DND-41 (cell line): ENCODE measurements around the gene MAL.

Experiments used
- ATAC-seq: fragments of 200-7000 bp; cut with Tn5 transposase; 3 replicates; pipeline ENCODE4 v1.9.1; 2021; ENCODE audit warnings: low read depth; ENCODE audit not compliant: insufficient read depth
- DNase-seq: peaks from one replicate; pipeline ENCODE4 v3.0.0-alpha.2; 2020
- H2AFZ ChIP-seq: 2 replicates; pipeline ENCODE4 v1.6.0; 2012; ENCODE audit warnings: low read depth, low read length
- H3K27ac ChIP-seq: 2 replicates; pipeline ENCODE4 v1.5.1; 2012; ENCODE audit warnings: low read length, inconsistent platforms
- H3K27me3 ChIP-seq: fragments of 200-600 bp; sonication (generic); 2 replicates; pipeline ENCODE4 v1.6.0; 2012; ENCODE audit warnings: low read length, mild to moderate bottlenecking, inconsistent platforms; ENCODE audit not compliant: insufficient read depth, poor library complexity
- H3K36me3 ChIP-seq: 2 replicates; pipeline ENCODE4 v1.5.1; 2012; ENCODE audit warnings: low read length, inconsistent platforms; ENCODE audit not compliant: insufficient read depth
- H3K4me1 ChIP-seq: 2 replicates; pipeline ENCODE4 v1.5.1; 2012; ENCODE audit warnings: mild to moderate bottlenecking, low read length; ENCODE audit not compliant: insufficient read depth
- H3K4me2 ChIP-seq: 2 replicates; pipeline ENCODE4 v1.6.0; 2012; ENCODE audit warnings: mild to moderate bottlenecking, moderate library complexity, low read length, inconsistent platforms; ENCODE audit not compliant: insufficient read depth
- H3K4me3 ChIP-seq, 2 experiments: fragments of 200-600 bp in 1 of 2; shearing (Covaris generic) in 1 of 2; 2 replicates each; pipeline ENCODE4 v1.5.1; 2012 to 2016; ENCODE audit warnings: inconsistent platforms in 2 of 2, low read length in 2 of 2, mild to moderate bottlenecking in 2 of 2, low read depth in 1 of 2, moderate library complexity in 1 of 2
- H3K79me2 ChIP-seq: 2 replicates; pipeline ENCODE4 v1.6.0; 2012; ENCODE audit warnings: low read length, inconsistent platforms; ENCODE audit not compliant: insufficient read depth
- H3K9ac ChIP-seq: 2 replicates; pipeline ENCODE4 v1.6.0; 2012; ENCODE audit warnings: low read depth, mild to moderate bottlenecking, inconsistent platforms, low read length, moderate library complexity
- H3K9me3 ChIP-seq: 2 replicates; pipeline ENCODE4 v1.5.1; 2012; ENCODE audit warnings: low read length, moderate library complexity, mild to moderate bottlenecking, inconsistent platforms; ENCODE audit not compliant: insufficient read depth, severe bottlenecking
- H4K20me1 ChIP-seq: 2 replicates; pipeline ENCODE4 v1.6.0; 2012; ENCODE audit warnings: low read length; ENCODE audit not compliant: insufficient read depth
- EZH2 ChIP-seq: IDR thresholded peaks from 3 replicates; pipeline ENCODE4 v1.6.1; 2012; ENCODE audit warnings: borderline replicate concordance, low read depth, mild to moderate bottlenecking, moderate library complexity, low read length, inconsistent platforms; ENCODE audit not compliant: severe bottlenecking
- TF ChIP-seq, protein P1 (sequence below): IDR thresholded peaks from 2 replicates; pipeline ENCODE4 v1.5.1; 2012; ENCODE audit warnings: borderline replicate concordance, low read length, moderate library complexity, mild to moderate bottlenecking; ENCODE audit not compliant: poor library complexity, severe bottlenecking; ENCODE audit errors: extremely low read depth

Gene MAL

DNA sequence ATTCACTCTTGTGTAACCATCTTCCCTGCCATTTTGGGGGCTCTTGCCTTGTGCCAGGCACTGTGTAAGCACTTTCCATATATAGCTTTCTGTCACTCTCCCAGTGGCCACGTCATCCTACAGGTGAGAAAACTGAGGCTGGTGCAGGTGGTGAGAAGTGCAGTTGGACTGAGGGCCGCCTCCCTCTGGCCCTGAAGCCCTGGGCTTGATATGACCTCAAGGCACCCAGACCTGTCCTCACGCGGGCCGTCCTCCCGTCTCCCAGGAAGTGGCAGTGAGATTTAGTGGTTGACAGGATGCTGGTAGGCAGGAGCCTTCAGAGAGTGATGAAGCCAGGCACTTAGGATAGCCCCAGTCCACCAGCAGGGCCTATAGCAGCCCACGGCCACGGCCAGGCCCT, 30.5 kb downstream of the MAL start:
- no peaks in the 10 kb centered on the region for H3K79me2 ChIP-seq
- H3K27ac ChIP-seq: peak overlapping the region; percentile 39; the same call in 1 of the 2 replicates
- H3K27me3 ChIP-seq: no peaks in the 10 kb centered on the region
- H4K20me1 ChIP-seq: no peaks in the 10 kb centered on the region
- H3K4me2 ChIP-seq: no peak overlapping the region
- H3K9me3 ChIP-seq: no peaks in the 10 kb centered on the region
- H3K4me1 ChIP-seq: peaks cover 17% of the 10 kb centered on the region
- TF ChIP-seq EZH2: no peak
- TF ChIP-seq, protein P1, sequence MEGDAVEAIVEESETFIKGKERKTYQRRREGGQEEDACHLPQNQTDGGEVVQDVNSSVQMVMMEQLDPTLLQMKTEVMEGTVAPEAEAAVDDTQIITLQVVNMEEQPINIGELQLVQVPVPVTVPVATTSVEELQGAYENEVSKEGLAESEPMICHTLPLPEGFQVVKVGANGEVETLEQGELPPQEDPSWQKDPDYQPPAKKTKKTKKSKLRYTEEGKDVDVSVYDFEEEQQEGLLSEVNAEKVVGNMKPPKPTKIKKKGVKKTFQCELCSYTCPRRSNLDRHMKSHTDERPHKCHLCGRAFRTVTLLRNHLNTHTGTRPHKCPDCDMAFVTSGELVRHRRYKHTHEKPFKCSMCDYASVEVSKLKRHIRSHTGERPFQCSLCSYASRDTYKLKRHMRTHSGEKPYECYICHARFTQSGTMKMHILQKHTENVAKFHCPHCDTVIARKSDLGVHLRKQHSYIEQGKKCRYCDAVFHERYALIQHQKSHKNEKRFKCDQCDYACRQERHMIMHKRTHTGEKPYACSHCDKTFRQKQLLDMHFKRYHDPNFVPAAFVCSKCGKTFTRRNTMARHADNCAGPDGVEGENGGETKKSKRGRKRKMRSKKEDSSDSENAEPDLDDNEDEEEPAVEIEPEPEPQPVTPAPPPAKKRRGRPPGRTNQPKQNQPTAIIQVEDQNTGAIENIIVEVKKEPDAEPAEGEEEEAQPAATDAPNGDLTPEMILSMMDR: no peak
- H2AFZ ChIP-seq: no peak overlapping the region
- H3K36me3 ChIP-seq: peaks cover 28% of the 10 kb centered on the region
- no peak overlapping the region for H3K4me3 ChIP-seq
- ATAC-seq (peak; percentile 30; the same call in 2 of the 3 replicates), DNase-seq (no peak)
- H3K9ac ChIP-seq: no peak overlapping the region

DNA sequence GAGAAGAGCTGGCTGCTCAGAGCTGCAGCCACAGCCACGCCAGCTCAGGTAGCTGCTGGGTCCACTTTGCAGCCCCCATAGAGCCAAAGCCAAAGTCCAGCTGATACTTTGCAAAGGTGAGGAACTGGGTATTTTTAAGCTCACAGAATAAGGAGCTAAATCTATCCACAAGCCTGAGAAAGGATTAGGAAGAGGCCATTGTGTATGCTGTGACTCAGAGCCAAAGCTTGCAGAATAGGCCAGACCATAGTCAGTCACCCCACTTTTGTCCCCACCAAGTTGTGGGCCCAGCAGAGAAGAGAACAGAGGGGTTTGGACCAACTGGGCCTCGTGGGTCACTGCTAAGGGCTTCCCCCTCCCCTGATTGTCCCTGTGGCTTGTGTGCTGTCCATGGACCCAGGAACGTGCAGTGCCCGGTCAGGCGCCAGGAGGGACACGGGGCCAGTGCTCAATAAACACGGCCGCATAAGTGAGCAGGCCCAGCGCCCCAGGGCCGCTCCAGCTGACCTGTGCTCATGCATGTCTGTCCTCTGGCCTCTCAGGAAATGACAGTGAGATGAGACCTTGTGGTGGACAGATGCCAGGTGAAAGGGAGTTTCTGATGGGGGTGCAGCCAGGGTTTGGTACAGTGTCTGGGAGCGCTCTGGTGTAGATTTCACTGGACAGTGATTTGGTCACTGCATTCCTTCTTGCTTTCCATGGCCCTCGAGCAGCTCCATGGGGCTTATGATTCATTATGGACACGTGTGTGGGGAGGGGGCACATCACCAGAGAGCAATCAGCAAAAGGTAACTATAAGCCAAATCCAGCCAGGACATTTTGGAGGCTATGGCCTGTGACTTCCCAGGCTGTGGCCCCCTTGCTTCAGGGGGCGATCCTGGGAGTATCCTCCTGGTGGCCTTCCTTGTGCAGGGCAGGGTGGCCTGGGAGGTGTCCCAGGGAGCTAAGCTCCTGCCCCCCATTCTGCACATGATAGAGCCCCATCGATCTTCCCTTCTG, 31.3 kb downstream of the MAL start:
- H3K4me1 ChIP-seq: peaks cover 24% of the 10 kb centered on the region
- TF ChIP-seq, protein P1: no peak
- TF ChIP-seq EZH2: no peak
- H3K79me2 ChIP-seq: no peaks in the 10 kb centered on the region
- no peaks in the 10 kb centered on the region for H3K27me3 ChIP-seq
- H3K27ac ChIP-seq: no peak overlapping the region
- no peak overlapping the region for H3K4me3 ChIP-seq
- peaks cover 24% of the 10 kb centered on the region for H3K36me3 ChIP-seq
- no peaks in the 10 kb centered on the region for H4K20me1 ChIP-seq
- H3K9ac ChIP-seq: no peak overlapping the region
- no peak overlapping the region for H2AFZ ChIP-seq
- ATAC-seq (peak; percentile 10; the same call in 1 of the 3 replicates), DNase-seq (no peak)
- no peaks in the 10 kb centered on the region for H3K9me3 ChIP-seq
- no peak overlapping the region for H3K4me2 ChIP-seq

DNA sequence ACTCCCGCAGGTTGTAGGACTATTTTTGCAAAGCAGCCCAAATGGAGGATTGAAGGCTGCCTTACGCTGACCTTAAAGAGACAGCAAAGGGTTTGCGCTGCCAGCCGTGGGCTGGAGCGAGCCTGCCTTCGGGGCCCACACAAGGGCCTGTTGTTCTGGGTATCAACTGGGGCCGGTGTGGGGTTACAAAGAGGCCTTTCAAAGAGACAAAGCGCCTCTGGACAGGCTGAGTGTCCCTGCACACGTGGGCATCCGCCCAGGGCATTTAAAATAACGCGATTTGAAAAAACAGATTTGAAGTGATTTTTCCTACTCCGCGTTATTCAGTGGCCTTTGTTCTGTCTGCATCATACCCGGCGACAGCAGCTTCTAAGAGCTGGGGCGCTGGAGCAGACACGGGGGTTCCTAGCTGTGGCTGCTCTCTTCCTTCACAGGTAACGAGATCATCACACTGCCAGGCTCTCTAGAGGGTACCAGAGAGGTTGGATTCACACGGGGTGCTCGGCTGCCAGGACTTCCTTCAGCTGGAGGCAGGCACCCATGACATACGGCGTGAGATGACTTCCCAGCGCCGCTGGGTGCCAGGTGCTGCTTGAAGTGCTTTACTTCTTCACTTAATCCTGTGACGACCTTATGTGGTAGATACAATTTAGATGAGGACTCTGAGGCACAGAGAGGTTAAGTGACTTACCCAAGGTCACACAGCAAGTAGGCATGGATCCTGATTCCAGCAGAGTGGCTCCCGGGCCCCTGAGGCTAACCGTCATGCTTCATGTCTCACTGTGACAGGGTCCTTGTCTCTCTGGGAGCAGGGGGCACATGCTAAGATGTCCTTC, 32.2 kb downstream of the MAL start:
- Histone ChIP-seq H3K36me3 (peaks cover 16% of the 10 kb centered on the region), H3K9ac (no peak overlapping the region), H4K20me1 (no peaks in the 10 kb centered on the region), H3K4me3 (no peak overlapping the region), H3K27me3 (no peaks in the 10 kb centered on the region), H3K27ac (no peak overlapping the region), H3K4me2 (no peak overlapping the region), H3K4me1 (peaks cover 34% of the 10 kb centered on the region), H3K9me3 (no peaks in the 10 kb centered on the region), H3K79me2 (no peaks in the 10 kb centered on the region), H2AFZ (no peak overlapping the region)
- DNase-seq: no peak
- no peak for ATAC-seq
- TF ChIP-seq EZH2: no peak
- TF ChIP-seq, protein P1: no peak
